ENCODE results near the gene CDH12.

CDH12 gene

GRCh38 chr5:21820527-21820926, 1032.6 kb downstream of the CDH12 start:
- DNase-seq (ENCODE audit: low spot score), result no peak

- DNase-seq (ENCODE audit: low spot score), result no peak
Measured at GRCh38 chr5:21818370-21818720, 1034.8 kb downstream of the CDH12 start.

GRCh38 chr5:21817668-21818369, 1035.3 kb downstream of the CDH12 start:
- DNase-seq (ENCODE audit: low spot score), result peak; percentile 2

- peak; percentile 7 for DNase-seq (ENCODE audit: low spot score)
Measured at GRCh38 chr5:21810737-21811316, 1042.3 kb downstream of the CDH12 start.

- DNase-seq (ENCODE audit: low spot score), result no peak
Measured at GRCh38 chr5:21809611-21810010, 1043.5 kb downstream of the CDH12 start.

- DNase-seq (ENCODE audit: low spot score), result no peak
Measured at GRCh38 chr5:21807953-21808352, 1045.2 kb downstream of the CDH12 start.

- peak; percentile 6 for DNase-seq (ENCODE audit: low spot score)
Measured at GRCh38 chr5:21806943-21807342, 1046.2 kb downstream of the CDH12 start.

GRCh38 chr5:21806271-21806670, 1046.9 kb downstream of the CDH12 start:
- DNase-seq (ENCODE audit: low spot score), result no peak

- peak; percentile 51 for DNase-seq (ENCODE audit: low spot score)
Measured at GRCh38 chr5:21802869-21803490, 1050.2 kb downstream of the CDH12 start.

GRCh38 chr5:21802100-21802499, 1051.0 kb downstream of the CDH12 start:
- no peak for DNase-seq (ENCODE audit: low spot score)

GRCh38 chr5:21792748-21793147, 1060.4 kb downstream of the CDH12 start:
- DNase-seq (ENCODE audit: low spot score), result no peak

- DNase-seq (ENCODE audit: low spot score), result peak; percentile 1
Measured at GRCh38 chr5:21791304-21791703, 1061.8 kb downstream of the CDH12 start.

GRCh38 chr5:21784487-21784886, 1068.7 kb downstream of the CDH12 start:
- DNase-seq (ENCODE audit: low spot score), result no peak

- DNase-seq (ENCODE audit: low spot score), result no peak
Measured at GRCh38 chr5:21783074-21783679, 1070.0 kb downstream of the CDH12 start.

- no peak for DNase-seq (ENCODE audit: low spot score)
Measured at GRCh38 chr5:21776466-21776865, 1076.7 kb downstream of the CDH12 start.

GRCh38 chr5:21774801-21775200, 1078.3 kb downstream of the CDH12 start:
- no peak for DNase-seq (ENCODE audit: low spot score)

- no peak for DNase-seq (ENCODE audit: low spot score)
Measured at GRCh38 chr5:21774281-21774680, 1078.9 kb downstream of the CDH12 start.

- no peak for DNase-seq (ENCODE audit: low spot score)
Measured at GRCh38 chr5:21773456-21773855, 1079.7 kb downstream of the CDH12 start.

GRCh38 chr5:21765406-21765805, 1087.7 kb downstream of the CDH12 start:
- no peak for DNase-seq (ENCODE audit: low spot score)

GRCh38 chr5:21739096-21739495, 1114.0 kb downstream of the CDH12 start:
- DNase-seq (ENCODE audit: low spot score), result no peak

- no peak for DNase-seq (ENCODE audit: low spot score)
Measured at GRCh38 chr5:21723500-21723899, 1129.6 kb downstream of the CDH12 start.

- DNase-seq (ENCODE audit: low spot score), result no peak
Measured at GRCh38 chr5:21711866-21712758, 1141.0 kb downstream of the CDH12 start.
